PC-3 (cell line): ENCODE results near the gene KLHDC9.

ENCODE experiments used
- CTCF ChIP-seq: fragments of 300-600 bp; sonication (generic); conservative IDR thresholded peaks from 2 replicates; pipeline ENCODE4 v1.5.1; 2017; ENCODE audit warnings: antibody characterized with exemption, low read depth, mild to moderate bottlenecking, low read length
- EZH2 ChIP-seq: fragments of 300-600 bp; sonication (generic); IDR thresholded peaks from one replicate; pipeline ENCODE4 v1.6.1; 2017; ENCODE audit warnings: antibody characterized with exemption, mild to moderate bottlenecking, low read length; ENCODE audit not compliant: unreplicated experiment

GRCh38 chr1:161114556-161114955 is 16.4 kb downstream of the KLHDC9 start:
- TF ChIP-seq CTCF (no peak), EZH2 (no peak)
